ENCODE measurements around the gene PHF20. TPM values are rescaled to one million over a fixed set of nuclear protein-coding genes. Genes with fewer than 3 reads are reported as not detected.
A peak's percentile ranks its signal among the peaks of the same experiment; 100 is the strongest.
"Not testable (repeated sequence)": the region's sequence is repeated elsewhere in the genome, so short reads cannot be mapped to it uniquely, and the experiment has no call there.

PHF20 gene
- 31.1 and 66.9 TPM in 2 replicates for total RNA-seq (2014; rRNA removed; shearing (Covaris generic); ENCODE audit: low replicate concordance)

DNA sequence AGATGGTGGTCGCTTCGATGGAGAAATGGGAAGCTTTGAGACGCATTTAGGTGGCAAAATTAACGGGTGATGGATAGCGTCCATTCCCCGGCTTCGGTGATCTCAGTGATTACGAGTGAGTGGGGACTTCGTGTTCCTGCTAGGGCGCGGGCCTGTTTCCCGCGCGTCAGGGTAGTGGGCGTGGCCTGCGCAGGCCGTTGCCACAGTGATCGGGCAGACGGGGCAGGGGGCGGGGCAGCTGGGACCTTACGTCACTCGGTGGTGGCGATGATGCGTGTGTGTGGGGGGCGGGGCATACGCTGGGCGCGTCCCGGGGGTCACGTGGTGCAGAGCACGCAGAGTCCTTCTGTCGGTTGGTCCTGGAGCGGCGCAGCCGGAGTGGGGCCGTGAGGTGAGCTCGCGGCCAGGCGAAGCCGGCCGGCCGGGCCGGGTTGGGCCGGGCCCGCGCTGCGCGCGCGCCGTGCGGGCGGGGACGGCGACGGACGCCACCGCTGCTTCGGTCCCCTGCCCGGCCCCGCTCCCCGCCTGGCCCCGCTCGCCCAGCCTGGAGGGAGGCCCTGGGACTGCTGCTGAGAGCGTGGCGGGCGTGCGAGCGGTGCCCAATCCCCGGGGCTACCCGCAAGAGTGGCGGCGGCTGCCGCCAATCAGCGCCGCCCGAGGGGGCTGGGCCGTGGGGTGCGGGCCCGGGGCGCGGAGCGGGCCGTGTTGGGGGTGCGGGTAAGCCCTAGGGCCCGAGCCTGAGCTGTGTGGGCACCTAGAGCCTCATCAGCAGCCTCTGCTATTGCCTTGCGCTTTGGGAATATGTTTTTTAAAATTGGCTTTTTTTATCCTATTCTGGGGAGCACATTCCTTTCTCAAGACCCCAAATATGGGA lies at the start of gene PHF20:
TSS of gene PHF20 (plus strand) at position 327 of the 874 bp plus-strand sequence. CDS start 29,508 bp downstream, outside the sequence.
- peak; percentile 88 for DNase-seq (ENCODE audit: low read depth)
- in situ Hi-C loops (cut with HindIII; ENCODE audit: low pct_unique_long_range_greater_than_20kb, low sequenced_read_pairs) = loop anchor here (10.0 kb wide), 2 partner anchors 93 to 173 kb away; no protein-coding TSS in a partner anchor

DNA sequence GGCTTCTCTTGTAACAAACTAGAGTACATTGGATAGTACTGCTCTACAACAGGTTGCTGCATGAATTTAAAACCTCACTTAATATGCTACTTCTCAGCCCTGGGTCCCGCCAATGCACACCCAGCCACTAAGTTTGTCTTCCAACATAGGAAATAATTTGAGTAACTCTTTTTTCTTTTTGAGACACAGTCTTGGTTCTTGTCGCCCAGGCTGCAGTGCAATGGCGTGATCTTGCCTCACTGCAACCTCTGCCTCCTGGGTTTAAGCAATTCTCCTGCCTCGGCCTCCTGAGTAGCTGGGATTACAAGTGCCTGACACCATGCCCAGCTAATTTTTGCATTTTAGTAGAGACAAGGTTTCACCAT lies 48.6 kb upstream of the PHF20 start:
- DNase-seq (ENCODE audit: low read depth); in situ Hi-C loops (cut with HindIII; ENCODE audit: low pct_unique_long_range_greater_than_20kb, low sequenced_read_pairs): not testable (repeated sequence)

DNA sequence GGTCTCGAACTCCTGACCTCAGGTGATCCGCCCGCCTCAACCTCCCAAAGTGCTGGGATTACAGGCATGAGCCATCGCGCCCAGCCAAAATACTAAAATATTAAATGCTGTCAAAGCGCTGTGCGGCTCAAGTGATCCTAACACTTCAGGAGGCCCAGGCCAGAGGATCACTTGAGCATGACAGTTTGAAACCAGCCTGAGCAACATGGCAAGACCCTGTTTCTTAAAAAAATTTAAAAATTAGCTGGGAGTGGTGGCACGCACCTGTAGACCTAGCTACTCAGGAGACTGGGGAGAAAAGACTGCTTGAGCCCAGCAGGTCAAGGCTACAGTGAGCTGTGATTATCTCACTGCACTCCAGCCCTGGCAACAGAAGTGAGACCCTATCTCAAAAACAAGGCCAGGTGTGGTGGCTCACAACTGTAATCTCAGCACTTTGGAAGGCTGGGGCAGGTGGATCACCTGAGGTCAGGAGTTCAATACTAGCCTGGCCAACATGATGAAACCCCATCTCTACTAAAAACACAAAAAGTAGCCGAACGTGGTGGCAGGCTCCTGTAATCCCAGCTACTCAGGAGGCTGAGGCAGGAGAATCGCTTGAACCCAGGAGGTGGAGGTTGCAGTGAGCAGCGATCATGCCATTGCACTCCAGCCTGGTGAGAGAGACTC lies 48.0 kb upstream of the PHF20 start:
- DNase-seq (ENCODE audit: low read depth); in situ Hi-C loops (cut with HindIII; ENCODE audit: low pct_unique_long_range_greater_than_20kb, low sequenced_read_pairs): not testable (repeated sequence)

DNA sequence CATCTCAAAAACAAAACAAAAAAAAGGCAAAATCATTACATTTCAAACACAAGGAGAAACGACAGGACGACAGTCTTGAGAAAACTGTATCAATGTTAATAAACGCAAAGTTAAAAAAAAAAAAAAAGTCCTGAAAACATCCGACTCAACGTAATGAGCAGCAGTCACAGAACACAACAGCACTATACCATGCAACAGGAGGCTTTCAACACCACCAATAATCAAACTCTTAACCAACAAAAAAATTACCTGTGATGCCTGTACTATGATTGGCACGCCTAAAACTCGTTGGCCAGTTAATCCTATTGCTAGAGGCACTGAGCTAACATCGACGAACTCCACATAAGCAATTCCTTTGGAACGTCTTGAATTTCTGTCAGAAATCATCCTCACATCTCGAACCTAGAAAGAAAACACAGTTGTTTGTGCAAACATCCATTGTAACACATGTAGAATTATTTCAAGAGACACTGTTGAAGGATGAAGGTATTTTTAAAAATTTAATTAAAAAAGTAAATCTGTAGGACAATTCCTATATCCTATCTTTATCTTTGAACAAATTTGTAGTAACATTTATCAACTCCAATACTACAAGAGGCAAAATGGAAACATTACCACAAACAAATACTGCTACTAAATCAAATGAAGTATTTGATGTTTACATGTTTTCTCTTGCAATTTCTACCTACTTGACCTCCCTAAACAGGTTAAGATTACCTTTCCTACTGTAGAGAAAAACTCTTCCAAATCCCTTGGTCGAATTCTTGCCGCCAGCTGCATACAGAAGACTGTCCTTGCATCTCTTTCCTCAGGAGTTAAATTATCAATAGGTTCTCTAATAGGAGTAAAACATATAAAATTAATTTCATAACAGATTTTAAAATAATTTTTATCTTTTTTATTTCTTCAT lies 47.2 kb upstream of the PHF20 start:
- in situ Hi-C loops (cut with HindIII; ENCODE audit: low pct_unique_long_range_greater_than_20kb, low sequenced_read_pairs) = no loop called here
- DNase-seq (ENCODE audit: low read depth) = no peak

DNA sequence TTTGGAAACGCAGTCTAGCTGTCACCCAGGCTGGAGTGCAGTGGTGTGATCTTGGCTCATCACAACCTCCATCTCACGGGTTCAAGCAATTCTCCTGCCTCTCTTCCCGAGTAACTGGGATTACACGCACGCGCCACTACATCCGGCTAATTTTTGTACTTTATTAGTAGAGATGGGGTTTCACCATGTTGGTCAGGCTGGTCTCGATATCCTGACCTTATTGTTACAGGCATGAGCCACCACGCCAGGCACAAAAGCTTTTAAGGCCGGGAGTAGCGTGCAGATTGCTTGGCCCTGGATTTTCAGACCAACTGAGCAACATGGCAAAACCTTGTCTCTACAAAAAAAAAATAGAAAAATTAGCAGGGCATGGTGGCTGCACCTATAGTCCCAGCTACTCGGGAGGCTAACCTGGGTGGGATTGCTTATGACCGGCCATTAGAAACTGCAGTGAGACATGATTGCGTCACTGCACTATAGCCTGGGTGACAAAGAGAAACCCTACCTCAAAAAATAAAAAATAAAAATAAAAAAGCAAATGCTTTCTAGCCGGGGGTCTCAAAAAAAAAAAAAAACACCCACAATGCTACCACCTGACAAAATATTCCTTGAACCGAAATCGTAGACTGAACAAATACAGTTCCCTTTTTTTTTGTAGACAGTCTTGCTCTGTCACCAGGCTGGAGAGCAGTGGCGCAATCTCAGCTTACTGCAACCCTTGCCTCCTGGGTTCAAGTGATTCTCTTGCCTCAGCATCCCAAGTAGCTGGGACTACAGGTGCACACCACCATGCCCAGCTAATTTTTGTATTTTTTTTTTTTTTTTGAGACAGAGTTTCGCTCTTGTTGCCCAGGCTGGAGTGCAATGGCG lies 44.7 kb upstream of the PHF20 start:
- no peak for DNase-seq (ENCODE audit: low read depth)
- in situ Hi-C loops (cut with HindIII; ENCODE audit: low pct_unique_long_range_greater_than_20kb, low sequenced_read_pairs) = no loop called here

DNA sequence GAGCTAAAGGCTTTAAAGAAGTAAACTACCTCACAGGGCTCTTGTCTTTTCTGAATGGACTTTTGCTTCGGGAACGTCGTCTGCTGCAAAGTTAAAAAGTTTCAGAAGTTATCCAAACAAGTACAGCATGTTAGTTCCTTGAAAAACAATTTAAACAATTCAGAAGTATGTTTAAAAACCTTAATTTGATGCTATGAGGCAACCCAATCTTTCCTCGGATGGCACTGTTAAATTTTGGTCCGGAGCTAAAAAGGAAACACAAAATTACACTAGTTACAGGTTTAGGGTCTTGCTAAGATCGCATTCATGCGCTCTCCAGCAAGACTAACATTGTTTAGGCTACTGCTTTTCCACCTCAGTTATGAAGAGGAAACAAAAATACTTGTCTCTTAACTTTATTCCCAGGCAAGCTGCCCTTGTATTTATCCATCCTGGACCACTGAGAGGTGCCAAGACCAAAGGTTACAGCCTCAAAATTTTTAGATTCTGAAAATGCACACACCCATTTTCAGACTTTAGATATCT lies 42.5 kb upstream of the PHF20 start:
- in situ Hi-C loops (cut with HindIII; ENCODE audit: low pct_unique_long_range_greater_than_20kb, low sequenced_read_pairs) = no loop called here
- no peak for DNase-seq (ENCODE audit: low read depth)

DNA sequence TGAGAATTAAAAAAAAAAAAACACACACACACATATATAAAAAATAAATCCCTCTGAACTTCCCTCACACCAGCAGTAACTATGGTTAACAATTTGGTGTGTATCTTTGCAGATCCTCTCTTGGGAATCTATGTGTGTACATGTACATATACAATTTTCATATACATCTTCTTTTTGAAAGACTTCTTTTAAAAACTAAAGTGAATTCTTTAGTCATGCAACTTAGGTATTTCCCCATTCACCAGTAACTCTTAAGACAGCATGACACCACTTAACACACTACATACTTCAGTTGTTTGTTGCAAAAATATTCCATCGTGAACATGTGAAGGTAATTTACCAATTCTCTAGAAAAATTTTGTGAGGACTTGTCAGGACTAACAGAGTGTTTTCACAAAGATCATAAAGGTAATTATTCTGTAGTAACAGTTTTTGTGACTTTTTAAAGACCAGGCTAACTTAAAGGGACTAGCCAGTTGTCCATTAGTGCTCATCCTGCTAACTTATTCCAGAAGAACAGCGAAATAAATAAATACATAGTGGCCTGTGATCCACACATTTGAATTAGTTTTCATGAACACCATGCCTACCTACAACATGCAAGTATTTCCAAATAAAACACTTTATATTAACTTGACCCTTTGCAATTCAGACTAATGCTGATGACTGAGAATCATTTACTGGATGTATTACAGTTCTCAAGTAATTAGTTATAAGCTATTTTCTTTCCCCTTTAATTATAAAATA lies 41.8 kb upstream of the PHF20 start:
- DNase-seq (ENCODE audit: low read depth) = no peak
- in situ Hi-C loops (cut with HindIII; ENCODE audit: low pct_unique_long_range_greater_than_20kb, low sequenced_read_pairs) = no loop called here

DNA sequence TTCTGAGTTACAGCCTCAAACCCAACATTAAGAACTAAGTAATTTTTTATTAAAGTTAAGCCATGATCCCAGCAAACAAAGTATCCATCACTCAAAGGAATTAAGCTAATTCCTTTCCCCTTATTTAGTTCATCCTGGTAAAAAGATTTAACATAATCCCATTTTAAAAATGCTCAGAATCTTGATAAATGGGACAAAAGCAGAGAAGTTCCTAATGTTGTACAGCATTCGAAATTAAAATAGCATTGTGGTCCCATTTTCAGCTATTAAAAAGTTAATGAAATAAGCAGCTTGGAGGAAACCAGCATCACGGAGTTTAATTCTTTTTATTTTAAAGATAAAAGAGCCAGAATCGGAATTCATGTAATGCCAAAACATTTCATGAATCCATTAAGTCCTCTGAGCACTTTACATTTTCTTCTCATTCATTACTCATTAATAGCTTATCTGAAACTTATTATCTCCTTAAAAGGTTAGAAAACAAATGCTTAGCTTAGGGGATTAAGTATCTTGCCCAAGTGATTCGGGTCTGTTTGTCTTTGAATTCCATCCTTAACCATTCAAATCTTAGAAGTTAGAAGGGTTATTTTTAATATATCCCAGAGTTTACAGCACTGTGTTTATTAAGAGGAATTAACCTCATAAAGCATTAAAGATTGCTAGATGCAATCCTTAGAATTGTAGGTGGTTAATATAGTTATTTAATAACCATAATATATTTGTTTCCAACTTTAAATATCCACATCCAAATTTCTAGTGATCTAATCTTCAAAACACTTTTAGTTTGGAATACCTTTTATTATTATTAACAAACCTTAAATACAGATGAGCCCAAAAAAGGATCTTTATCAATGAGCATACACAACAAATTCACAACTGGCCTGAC lies 41.0 kb upstream of the PHF20 start:
- in situ Hi-C loops (cut with HindIII; ENCODE audit: low pct_unique_long_range_greater_than_20kb, low sequenced_read_pairs) = no loop called here
- DNase-seq (ENCODE audit: low read depth) = no peak

DNA sequence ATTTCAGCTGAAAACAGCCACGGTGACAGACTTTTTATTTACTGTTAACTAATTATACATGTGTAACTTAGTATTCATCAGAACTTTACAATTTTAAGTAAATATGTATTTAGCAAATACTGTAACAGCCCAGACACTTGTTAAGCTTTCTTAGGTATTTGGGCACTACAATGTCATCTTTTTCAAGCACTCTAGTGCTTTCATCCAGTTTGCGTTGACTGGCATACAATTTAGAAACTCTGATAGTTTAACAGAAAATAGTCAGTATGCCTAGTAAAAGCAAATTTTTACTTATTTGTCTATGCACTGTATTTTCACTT lies 40.4 kb upstream of the PHF20 start:
- DNase-seq (ENCODE audit: low read depth) = no peak
- in situ Hi-C loops (cut with HindIII; ENCODE audit: low pct_unique_long_range_greater_than_20kb, low sequenced_read_pairs) = no loop called here

DNA sequence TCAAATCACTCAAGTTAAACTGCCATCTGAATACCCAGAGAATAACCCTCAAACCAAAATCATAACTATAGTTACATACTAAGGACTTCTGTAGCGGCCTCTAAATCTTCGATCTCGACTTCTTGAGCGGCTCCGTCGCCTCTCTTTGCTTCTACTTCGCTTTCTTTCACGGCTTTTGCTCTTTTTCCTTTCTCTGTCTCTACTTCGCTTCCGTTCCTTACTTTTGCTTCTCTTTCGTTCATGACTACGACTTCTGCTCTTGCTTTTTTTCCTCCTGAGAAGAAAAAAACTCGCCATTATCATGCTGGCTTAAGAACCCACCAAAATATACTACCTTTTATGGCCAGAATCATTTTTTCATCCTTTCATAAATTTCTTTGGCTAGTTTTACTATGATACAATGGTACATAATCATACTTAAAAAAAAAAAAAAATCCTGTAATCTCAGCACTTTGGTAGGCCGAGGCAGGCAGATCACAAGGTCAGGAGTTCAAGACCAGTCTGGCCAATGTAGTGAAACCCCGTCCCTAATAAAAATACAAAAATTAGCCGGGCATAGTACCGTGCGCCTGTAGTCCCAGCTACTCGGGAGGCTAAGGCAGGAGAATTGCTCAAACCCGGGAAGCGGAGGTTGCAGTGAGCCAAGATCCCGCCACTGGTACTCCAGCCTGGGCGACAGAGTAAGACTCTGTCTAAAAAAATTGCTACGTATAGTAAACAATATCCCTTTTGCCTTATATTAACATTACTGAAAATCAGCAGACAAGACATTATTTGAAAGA lies 39.8 kb upstream of the PHF20 start:
- no peak for DNase-seq (ENCODE audit: low read depth)
- in situ Hi-C loops (cut with HindIII; ENCODE audit: low pct_unique_long_range_greater_than_20kb, low sequenced_read_pairs) = no loop called here

DNA sequence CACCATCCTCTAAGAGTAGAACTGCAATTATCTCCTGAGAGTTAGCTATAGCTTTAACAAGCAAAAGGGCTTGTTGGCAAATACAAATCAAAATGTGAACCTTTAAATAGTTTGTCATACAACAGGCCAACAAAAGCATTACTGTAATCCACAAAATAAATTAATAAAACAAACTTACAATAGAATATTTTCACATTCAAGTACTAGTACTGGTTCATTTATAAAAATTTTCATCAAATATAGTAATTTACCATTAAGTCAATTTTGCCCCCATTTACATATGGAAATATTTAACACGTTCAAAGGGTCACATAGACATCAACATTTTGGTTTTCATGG lies 39.2 kb upstream of the PHF20 start:
- no peak for DNase-seq (ENCODE audit: low read depth)
- in situ Hi-C loops (cut with HindIII; ENCODE audit: low pct_unique_long_range_greater_than_20kb, low sequenced_read_pairs) = no loop called here

DNA sequence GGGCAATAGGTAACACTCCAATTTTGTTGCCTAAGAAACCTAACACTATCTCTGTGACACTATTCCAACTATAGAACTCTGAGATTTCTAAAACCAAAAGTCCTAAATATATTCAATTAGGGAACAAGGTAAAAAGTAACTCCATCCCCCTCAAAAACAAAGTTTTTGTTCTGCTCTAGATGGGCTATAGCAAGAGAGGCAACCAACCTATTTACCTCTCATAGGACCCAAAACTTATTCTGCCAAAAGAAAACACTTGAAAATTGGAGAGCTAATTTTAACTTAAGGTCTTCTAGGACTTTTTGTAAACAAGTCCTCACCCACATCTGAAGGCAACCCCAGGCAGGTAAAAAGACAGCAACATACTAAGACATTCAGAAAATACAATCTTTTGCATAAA lies 37.4 kb upstream of the PHF20 start:
- no peak for DNase-seq (ENCODE audit: low read depth)
- in situ Hi-C loops (cut with HindIII; ENCODE audit: low pct_unique_long_range_greater_than_20kb, low sequenced_read_pairs) = no loop called here

DNA sequence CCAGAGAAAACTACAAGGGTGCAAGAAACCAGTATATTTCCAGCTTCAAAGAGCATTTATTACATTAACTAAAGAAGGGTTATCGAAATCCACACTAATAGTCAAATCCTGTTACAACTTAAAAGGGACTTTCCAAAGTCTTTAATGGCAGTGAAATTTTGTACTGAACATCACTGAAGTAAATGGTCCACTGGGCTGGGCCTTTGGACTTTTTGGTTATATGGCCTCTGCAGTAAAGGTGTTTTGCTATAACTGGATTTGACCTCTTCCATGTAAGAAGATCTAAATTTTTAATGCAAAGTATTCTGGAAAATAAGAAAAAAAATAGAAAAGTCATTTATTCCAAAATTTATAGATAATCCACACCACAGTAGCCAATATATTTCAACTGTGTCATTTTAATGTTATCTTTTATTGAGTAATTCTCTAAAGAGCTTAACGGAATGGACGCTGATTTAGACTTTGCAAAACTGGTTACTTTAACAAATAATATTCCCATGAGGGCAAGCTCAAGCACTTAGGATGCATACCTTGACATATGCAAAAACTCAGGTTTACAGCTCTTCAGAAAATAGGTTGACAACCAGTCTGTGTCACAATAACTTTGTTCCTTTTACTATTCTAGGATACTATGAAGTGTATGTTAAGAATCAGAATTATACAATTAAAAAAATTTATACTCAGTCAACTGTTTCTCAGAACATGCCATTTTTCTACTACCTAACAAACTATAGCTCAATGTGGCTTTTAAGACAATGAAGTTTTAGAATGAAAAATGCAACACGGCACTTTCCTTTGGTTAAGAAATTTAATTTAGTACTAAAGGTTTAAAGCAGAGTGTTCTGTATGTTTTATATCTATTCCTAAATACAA lies 36.8 kb upstream of the PHF20 start:
- in situ Hi-C loops (cut with HindIII; ENCODE audit: low pct_unique_long_range_greater_than_20kb, low sequenced_read_pairs) = no loop called here
- DNase-seq (ENCODE audit: low read depth) = no peak

DNA sequence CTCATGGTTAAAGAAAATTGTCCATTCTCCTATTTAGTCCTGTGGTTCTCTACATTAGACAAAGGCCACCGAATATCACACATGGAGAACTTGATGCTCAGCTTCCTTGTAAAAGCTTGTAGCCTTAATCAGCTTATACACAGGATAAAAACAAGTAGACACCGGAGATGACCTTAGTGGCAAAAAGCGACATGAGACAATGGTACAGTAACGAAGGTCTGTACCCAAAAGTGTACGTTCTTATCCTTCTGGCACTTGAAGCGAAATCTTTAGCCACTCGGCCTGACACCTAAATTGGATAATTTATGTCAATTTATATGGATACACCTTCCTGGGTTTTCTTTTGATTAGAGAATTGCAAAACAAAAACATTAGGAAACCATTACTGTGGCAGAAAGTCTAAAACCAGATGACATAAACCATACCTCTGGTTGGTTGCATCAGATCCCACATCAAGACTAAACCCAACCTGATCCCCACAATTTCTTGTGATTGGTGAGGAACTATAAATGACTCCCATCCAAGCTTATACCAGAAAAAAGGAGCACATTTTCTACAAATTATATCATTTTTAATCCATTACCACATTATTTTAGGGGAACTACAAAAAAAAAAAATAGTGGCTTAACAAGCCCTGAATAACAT lies 35.9 kb upstream of the PHF20 start:
- in situ Hi-C loops (cut with HindIII; ENCODE audit: low pct_unique_long_range_greater_than_20kb, low sequenced_read_pairs) = no loop called here

More for the DNA sequence above, 35.9 kb upstream of the PHF20 start:
- DNase-seq (ENCODE audit: low read depth) = no peak
